Epithelial cell of esophagus (primary cell): Measurements from ENCODE around the gene GAS2L2.

Source experiments
- DNase-seq: peaks from one replicate; pipeline ENCODE4 v3.0.0; 2010; ENCODE audit warnings: low read depth
- H3K4me3 ChIP-seq: 2 replicates; pipeline ENCODE4 v1.5.1; 2011; ENCODE audit warnings: mild to moderate bottlenecking, low read length, control low read depth
- CTCF ChIP-seq: IDR thresholded peaks from 2 replicates; pipeline ENCODE4 v1.5.1; 2011; ENCODE audit warnings: low read depth, mild to moderate bottlenecking, low read length, control low read depth, inconsistent platforms; ENCODE audit not compliant: insufficient read depth; ENCODE audit errors: missing control alignments

GAS2L2 gene

GRCh38 chr17:35784895-35785294 is 31.9 kb upstream of the GAS2L2 start:
- no peak for TF ChIP-seq CTCF

GRCh38 chr17:35780950-35781349 is 27.9 kb upstream of the GAS2L2 start:
- DNase-seq = no peak
- no peak overlapping the region for H3K4me3 ChIP-seq
- TF ChIP-seq CTCF = no peak

More at GRCh38 chr17:35784895-35785294, 31.9 kb upstream of the GAS2L2 start:
- peak; percentile 99 for DNase-seq
- no peak overlapping the region for H3K4me3 ChIP-seq

GRCh38 chr17:35778641-35779196 is 25.7 kb upstream of the GAS2L2 start:
- DNase-seq = peak; percentile 62
- no peak for TF ChIP-seq CTCF
- H3K4me3 ChIP-seq = no peak overlapping the region

- TF ChIP-seq CTCF = no peak
- no peak for DNase-seq
- H3K4me3 ChIP-seq = no peak overlapping the region
These were observed 22.5 kb upstream of the GAS2L2 start for GRCh38 chr17:35775583-35775982.

GRCh38 chr17:35775039-35775438 is 22.0 kb upstream of the GAS2L2 start:
- DNase-seq = no peak
- TF ChIP-seq CTCF = no peak
- no peak overlapping the region for H3K4me3 ChIP-seq

- TF ChIP-seq CTCF = no peak
- DNase-seq = no peak
- H3K4me3 ChIP-seq = no peak overlapping the region
These were observed 21.5 kb upstream of the GAS2L2 start for GRCh38 chr17:35774499-35774898.

- no peak for TF ChIP-seq CTCF
- DNase-seq = no peak
- no peak overlapping the region for H3K4me3 ChIP-seq
These were observed 20.8 kb upstream of the GAS2L2 start for GRCh38 chr17:35773679-35774425.
